Measurements from ENCODE around the gene FBN2.
"Not testable (repeated sequence)": the region's sequence is repeated elsewhere in the genome, so short reads cannot be mapped to it uniquely, and the experiment has no call there.

The FBN2 gene

GRCh38 chr5:128349044-128349858 is 188.8 kb downstream of the FBN2 start:
- DNase-seq: no peak

DNA sequence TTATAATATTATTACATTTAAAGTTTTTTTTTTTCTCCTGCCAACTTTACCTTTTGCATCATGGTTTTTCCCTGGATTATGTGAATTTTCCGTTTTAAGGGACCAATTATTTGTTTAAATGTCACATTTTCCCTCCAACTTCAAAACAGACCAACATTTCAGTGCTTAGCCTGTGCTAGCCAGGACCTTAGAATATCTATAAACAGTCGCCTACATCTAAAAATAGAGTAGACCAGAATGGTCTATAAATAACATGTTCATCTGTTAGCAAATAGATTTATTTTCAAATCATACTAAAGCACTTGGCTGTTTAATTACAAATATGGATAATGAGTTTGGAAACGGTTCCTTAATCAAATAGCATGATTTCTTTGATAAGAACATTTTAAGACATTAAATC is 192.0 kb downstream of the FBN2 start:
- DNase-seq: no peak

GRCh38 chr5:128345247-128345646 is 192.8 kb downstream of the FBN2 start:
- DNase-seq: no peak

DNA sequence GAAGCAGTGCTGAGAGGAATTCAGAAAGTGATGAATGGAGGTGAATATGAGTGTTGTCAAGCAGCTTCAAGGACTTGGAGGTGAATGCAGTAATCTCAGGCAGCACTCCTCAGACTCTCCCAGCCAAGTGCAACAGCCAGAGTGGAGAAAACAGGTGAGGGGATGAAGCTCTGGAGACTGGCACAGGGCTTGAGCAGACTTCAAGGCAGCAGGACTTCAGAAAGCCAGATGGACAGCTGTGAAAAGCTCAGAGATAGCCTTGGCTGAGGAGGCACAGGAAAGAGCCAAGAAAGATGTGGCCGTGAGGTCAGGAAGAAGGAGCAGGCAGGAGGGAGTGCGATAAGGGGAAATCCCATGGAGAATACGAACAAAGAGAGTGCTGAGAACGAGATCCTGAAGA is 194.9 kb downstream of the FBN2 start:
- DNase-seq: no peak

DNA sequence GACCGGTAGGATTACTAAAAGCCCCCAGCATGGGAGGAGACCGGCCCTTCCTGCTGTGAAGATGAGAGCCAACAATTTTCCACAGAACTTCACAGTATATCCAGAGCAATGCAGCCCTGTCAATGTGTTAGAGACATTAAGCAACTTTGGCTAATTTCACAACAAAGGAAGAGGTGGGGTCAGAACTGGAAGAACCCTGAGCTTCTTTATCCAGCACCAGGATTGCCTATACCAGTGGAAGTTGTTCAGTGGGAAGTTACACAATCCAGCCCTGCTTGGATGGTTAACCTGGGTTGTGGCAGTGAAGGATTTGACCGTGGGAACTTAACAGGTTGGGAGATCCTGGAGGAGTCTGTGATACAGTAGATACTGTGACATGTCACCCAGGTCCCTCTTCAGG is 197.0 kb downstream of the FBN2 start:
- no peak for DNase-seq

DNA sequence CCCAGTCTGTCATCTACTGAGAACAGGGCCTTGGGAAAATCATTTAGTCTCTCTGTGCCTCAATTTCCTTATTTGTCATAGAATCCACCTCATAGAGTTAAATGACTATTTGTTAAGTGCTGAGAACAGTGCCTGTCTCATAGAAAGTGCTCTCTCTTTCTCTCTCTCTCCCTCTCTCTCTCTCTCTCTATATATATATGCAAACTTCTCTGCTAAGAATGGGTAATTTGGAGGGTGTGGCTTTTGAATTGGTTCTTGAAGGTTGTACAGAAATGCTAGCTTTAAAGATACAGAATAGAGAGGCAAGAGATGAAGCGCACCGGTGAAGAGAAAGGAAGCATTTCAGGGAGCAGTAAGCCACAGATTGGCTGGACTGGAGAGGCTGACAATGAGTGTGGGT is 197.4 kb downstream of the FBN2 start:
- no peak for DNase-seq

DNA sequence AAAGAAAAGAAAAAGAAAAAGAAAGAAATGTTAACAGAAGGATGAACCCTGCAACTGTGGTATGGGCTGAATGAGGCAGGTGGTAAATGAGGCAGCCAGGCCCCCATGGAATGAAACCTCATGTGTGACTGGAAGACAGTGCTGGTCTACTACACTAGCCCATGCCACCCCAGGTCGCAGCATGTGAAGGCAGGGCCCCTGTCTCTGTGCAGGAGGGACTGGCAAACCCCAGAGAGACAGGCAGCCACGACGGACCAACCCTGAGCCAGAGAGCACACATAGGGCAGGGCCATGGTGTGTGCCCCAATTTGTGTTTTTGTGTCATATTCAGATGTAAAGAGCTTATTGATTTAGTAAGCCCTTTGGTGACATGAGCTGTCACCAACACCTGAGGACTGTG is 198.5 kb downstream of the FBN2 start:
- no peak for DNase-seq

DNA sequence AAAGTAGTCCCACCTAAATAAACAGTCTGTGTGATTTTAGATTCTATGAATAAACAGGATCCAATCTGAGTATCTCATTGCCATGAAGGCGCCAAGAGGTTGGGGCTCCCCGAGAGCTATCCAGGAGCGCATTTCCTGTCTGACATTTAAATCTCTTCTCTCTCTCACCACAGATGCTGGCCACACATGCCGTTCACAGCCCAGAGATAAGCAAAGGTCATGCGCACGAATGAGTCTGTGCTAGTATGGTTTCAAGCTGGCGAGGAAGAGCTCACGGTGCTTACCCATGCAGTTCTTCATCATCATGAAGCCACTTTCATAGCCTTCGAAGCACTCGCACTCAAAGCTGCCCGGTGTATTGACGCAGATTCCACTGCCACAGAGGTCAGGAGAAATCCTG is 199.4 kb downstream of the FBN2 start:
- DNase-seq: no peak

DNA sequence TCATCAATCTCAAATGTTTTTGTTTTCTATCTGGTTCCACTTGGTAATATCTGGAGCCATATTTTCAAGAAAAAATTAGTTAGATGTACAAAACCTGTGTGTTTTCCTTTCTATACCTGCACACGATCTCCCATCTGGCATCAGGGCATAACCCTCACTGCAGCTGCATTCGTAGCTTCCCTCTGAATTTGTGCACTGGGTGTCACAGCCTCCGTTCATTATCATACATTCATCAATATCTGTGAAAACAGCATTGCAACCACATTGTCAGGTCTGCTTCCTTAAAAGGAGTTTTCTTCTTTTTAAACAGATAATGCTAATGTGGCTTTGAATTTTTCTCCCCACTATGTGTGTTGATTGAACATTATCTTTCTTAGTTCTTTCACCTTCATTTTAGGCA is 202.7 kb downstream of the FBN2 start:
- DNase-seq: no peak

- DNase-seq: no peak
Measured at GRCh38 chr5:128334010-128334716, 203.9 kb downstream of the FBN2 start.

DNA sequence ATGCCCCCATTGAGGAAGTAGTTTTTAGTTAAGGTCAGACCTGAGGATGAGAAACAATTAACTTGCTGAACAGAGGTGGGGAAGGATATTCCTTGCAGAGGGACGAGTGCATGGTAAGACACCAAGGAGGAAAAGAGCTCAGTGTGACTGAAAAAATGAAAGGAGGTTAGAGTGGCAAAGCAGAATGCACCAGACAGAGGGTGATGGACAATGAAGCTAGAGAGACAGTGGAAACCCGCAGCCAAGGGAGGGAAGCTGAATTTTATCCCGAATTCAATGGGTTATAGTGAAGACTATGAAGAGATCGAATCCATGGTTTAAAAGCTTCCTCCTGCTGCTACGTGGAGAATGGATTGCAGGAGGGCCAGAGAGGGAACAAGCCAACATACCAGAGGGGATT is 206.8 kb downstream of the FBN2 start:
- DNase-seq: no peak

GRCh38 chr5:128329386-128329939 is 208.6 kb downstream of the FBN2 start:
- no peak for DNase-seq

DNA sequence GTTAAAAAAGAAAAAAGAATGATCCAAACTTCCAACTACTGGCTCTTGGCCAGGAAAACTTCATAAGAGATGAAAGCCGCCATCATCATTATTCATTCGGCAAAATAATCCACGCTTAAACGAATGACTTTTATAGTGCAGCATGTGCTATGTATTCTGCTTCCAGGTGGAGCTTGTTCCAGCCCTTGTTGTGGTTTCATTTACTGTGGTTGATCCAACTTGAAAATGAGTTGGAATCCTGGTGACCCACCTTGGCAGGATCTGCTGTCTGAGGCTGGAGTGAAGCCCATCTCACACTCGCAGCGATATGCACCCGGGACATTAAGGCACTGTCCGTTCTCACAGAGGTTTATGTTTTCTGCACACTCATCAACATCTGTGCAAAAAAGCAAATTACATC is 209.6 kb downstream of the FBN2 start:
- DNase-seq: no peak

- DNase-seq: no peak
Measured at GRCh38 chr5:128328007-128328406, 210.0 kb downstream of the FBN2 start.

GRCh38 chr5:128321418-128321817 is 216.6 kb downstream of the FBN2 start:
- DNase-seq: not testable (repeated sequence)

GRCh38 chr5:128318691-128319090 is 219.4 kb downstream of the FBN2 start:
- no peak for DNase-seq

GRCh38 chr5:128317481-128317880 is 220.6 kb downstream of the FBN2 start:
- DNase-seq: no peak

DNA sequence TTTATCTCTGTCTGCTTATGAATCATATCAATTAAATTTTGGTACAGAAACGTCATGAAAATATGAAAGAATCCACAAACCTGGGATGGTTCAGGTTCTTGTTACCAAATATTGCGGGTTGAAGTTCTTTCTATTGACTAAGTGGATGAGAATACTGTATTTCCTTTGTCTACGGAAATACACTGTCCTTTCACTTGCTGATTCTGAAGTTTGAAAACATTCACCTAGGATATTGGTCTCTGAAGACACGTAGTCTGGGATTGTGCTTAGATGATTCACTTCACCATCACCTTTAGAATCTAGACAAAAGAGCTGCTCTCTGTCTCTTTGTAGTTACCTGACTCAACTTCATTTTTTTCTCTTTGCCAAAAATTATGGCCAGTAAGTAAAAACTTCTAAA is 222.4 kb downstream of the FBN2 start:
- no peak for DNase-seq

GRCh38 chr5:128305341-128305740 is 232.7 kb downstream of the FBN2 start:
- DNase-seq: no peak

GRCh38 chr5:128304791-128305190 is 233.3 kb downstream of the FBN2 start:
- DNase-seq: no peak

DNA sequence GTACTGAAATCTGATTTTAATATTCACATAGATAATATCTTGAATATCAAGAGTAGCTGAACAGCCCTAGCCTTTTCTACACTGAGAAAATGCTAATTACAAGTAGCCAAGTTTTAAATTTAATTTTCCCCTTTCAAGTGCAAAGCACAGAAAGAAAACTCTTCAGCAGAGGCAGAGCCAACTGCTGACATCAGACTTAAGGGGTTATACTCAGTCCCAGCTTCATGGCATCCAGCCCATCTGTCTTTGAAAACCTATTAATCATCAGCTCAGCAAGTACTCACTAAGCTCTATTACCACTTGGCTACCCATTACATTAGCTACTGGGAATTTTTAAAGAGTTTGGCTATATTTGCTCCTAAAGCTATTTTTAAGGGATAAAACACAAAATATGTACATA is 234.0 kb downstream of the FBN2 start:
- DNase-seq: no peak

DNA sequence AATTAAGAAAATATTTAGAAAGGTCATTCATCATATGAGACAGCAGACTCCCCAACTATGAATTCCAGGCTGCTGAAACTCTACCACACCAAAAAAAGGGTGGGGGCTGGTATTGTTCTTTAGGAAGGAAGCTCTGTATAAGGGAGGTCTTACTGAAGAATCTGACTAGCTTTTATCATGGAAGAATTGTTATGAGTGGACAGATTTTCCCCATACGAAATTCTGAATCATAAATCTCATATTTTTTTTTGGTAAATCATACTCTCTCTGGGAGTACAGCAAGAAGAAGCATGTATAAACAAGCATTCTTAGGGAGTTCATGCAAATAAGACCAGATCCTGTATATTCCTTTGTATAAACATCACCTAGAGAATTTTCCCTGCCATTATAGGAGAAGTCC is 234.5 kb downstream of the FBN2 start:
- no peak for DNase-seq

- no peak for DNase-seq
Measured at GRCh38 chr5:128300181-128300580, 237.9 kb downstream of the FBN2 start.

DNA sequence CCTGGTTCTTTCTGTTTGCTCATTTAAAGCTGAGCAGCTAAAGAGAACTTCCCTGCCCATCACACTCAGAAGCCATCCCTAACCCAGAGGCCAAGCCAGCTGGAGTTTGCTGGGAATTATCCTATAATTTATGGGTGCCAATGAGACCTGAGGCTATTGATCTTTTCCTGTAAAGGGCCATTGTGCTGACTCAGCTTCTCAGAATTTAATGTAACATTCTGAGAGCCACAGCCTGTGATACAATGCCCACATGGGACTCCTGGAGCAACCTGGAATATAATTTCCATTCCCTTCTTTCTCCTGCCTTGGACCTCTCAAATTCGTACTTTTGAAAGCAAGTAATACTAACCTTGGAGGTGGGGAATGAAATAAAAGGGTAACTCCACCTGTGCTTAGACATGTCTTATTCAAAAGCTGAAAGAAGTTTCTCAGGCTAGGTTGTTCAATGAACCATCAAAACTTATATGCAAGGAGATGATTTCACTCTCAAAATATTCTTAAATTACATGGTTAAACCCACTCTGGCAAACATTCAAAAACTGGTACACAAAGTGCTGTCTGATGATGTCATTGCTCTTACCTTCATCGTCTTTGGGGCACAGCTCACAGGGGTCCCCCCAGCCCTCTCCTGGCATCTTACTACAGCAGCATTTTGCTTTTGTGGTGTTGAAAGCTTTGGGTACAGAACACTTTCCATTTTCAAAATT is 247.7 kb downstream of the FBN2 start:
- DNase-seq: no peak

Measured in activated CD4-positive, alpha-beta T cell treated with anti-CD3 and anti-CD28 coated beads for 1 hour (primary cell).